Body of pancreas (tissue), 4 donors: Measurements from ENCODE around the gene CATSPERZ. TPM values are rescaled to one million over a fixed set of nuclear protein-coding genes. Genes with fewer than 3 reads are reported as not detected.

ENCODE experiments used
- ATAC-seq: fragments of 150-250 bp; one replicate; pipeline ENCODE4 v1.9.1; 2016
- DNase-seq, 4 donors: peaks; one replicate each; pipeline ENCODE4 v3.0.0-alpha.2; 2019
- H3K27ac ChIP-seq, 4 donors: fragments of 200-600 bp; sonication (generic); 1 replicate in 3 of 4; 2 replicates in 1 of 4; pipeline versions ENCODE4 v1.5.1 to v1.6.1; 2016 to 2019; ENCODE audit warnings: mild to moderate bottlenecking in 1 of 4, mixed read lengths in 1 of 4, moderate library complexity in 1 of 4
- H3K27me3 ChIP-seq, 2 donors: fragments of 200-600 bp; sonication (generic); one replicate each; pipeline ENCODE4 v1.6.0; 2016; ENCODE audit warnings: mild to moderate bottlenecking in 1 of 2
- H3K36me3 ChIP-seq, 2 donors: fragments of 200-600 bp; sonication (generic); replicated peaks in 1 of 2; 2 replicates each; pipeline ENCODE4 v1.5.1; 2016; ENCODE audit warnings: low read depth in 2 of 2; ENCODE audit not compliant: insufficient read depth in 1 of 2
- H3K4me1 ChIP-seq: fragments of 200-600 bp; sonication (generic); one replicate; pipeline ENCODE4 v1.6.0; 2016
- H3K4me3 ChIP-seq, 2 donors: fragments of 200-600 bp; sonication (generic); 1 replicate in 1 of 2; 2 replicates in 1 of 2; pipeline ENCODE4 v1.5.1; 2016 to 2019
- H3K9me3 ChIP-seq, 3 donors: fragments of 200-600 bp; sonication (generic); 1 replicate in 2 of 3; 2 replicates in 1 of 3; pipeline ENCODE4 v1.5.1; 2016
- POLR2A ChIP-seq, 3 donors: fragments of 450-650 bp; IDR thresholded peaks; one replicate each; pipeline ENCODE4 v1.6.1; 2016; ENCODE audit warnings: antibody characterized with exemption in 3 of 3, mild to moderate bottlenecking in 2 of 3
- WGBS, 2 donors: methylation state at CpG; one replicate each; pipeline ENCODE4 v1.1.5; 2017; 5-methylcytosine and 5-hydroxymethylcytosine counted together
- intact Hi-C: fragments of 100-400 bp; cut with DNase I; formaldehyde crosslinking; loops from one replicate; pipeline ENCODE4 v1.15.1; 2023
- total RNA-seq, 2 donors: library from RNA; depleted of rRNA; stranded (reverse); fragments of >200 nt; gene quantifications; one replicate each; pipeline ENCODE4 v1.1.0, GENCODE V29; 2016
- TF ChIP-seq, protein P1 (sequence below), 7 experiments: fragments of 450-650 bp in 4 of 7; fragments of 200-600 bp in 3 of 7; sonication (generic) in 3 of 7; IDR thresholded peaks; one replicate each; pipeline ENCODE4 v1.5.1; 2016 to 2019; ENCODE audit warnings: antibody characterized with exemption in 7 of 7

The CATSPERZ gene
- total RNA-seq, 2 donors from 2014 or later, result 2.3 TPM; not detected in 1

DNA sequence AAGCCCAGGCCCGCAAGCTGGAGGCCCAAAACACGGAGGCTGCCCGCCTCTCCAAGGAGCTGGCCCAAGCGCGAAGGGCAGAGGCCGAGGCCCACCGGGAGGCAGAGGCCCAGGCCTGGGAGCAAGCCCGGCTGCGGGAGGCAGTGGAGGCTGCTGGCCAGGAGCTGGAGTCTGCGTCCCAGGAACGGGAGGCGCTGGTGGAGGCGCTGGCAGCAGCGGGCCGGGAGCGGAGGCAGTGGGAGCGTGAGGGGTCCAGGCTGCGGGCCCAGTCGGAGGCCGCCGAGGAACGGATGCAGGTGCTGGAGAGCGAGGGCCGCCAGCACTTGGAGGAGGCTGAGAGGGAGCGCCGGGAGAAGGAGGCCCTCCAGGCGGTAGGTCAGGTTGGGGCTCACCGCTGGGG is 44.6 kb downstream of the CATSPERZ start:
- ATAC-seq (no peak), DNase-seq (no peak)
- Histone ChIP-seq H3K36me3 (no peaks in the 10 kb centered on the region), H3K4me3 (no peak overlapping the region), H3K27me3 (no peaks in the 10 kb centered on the region), H3K9me3 (no peaks in the 10 kb centered on the region), H3K27ac (no peak overlapping the region), H3K4me1 (peaks cover 11% of the 10 kb centered on the region)
- WGBS, 2 donors, result 88 to 90% methylated on average over 22 to 28 of the region's 28 CpGs
- intact Hi-C loops, result no loop called here
- TF ChIP-seq, protein P1, sequence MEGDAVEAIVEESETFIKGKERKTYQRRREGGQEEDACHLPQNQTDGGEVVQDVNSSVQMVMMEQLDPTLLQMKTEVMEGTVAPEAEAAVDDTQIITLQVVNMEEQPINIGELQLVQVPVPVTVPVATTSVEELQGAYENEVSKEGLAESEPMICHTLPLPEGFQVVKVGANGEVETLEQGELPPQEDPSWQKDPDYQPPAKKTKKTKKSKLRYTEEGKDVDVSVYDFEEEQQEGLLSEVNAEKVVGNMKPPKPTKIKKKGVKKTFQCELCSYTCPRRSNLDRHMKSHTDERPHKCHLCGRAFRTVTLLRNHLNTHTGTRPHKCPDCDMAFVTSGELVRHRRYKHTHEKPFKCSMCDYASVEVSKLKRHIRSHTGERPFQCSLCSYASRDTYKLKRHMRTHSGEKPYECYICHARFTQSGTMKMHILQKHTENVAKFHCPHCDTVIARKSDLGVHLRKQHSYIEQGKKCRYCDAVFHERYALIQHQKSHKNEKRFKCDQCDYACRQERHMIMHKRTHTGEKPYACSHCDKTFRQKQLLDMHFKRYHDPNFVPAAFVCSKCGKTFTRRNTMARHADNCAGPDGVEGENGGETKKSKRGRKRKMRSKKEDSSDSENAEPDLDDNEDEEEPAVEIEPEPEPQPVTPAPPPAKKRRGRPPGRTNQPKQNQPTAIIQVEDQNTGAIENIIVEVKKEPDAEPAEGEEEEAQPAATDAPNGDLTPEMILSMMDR (IDR thresholded peaks at IDR 0.05), result no peak
- TF ChIP-seq POLR2A (IDR thresholded peaks at IDR 0.05), result no peak

- Histone ChIP-seq H3K27ac (no peak overlapping the region), H3K9me3 (no peaks in the 10 kb centered on the region), H3K36me3 (no peaks in the 10 kb centered on the region), H3K4me3 (no peak overlapping the region), H3K27me3 (no peaks in the 10 kb centered on the region), H3K4me1 (peaks cover 5% of the 10 kb centered on the region)
- no peak for ATAC-seq
- no peak for DNase-seq
- WGBS, 2 donors, result 69 to 77% methylated on average over 12 of the region's 12 CpGs
- no peak for TF ChIP-seq POLR2A (IDR thresholded peaks at IDR 0.05)
- TF ChIP-seq, protein P1 (IDR thresholded peaks at IDR 0.05), result no peak
- intact Hi-C loops, result no loop called here
Measured at GRCh38 chr11:64347193-64347867, 47.2 kb downstream of the CATSPERZ start.

GRCh38 chr11:64348383-64349024 is 48.3 kb downstream of the CATSPERZ start:
- WGBS, 2 donors, result 78 to 88% methylated on average over 10 to 14 of the region's 14 CpGs
- Histone ChIP-seq H3K27ac (no peak overlapping the region), H3K4me3 (no peak overlapping the region), H3K9me3 (no peaks in the 10 kb centered on the region), H3K27me3 (no peaks in the 10 kb centered on the region), H3K4me1 (no peaks in the 10 kb centered on the region), H3K36me3 (no peaks in the 10 kb centered on the region)
- TF ChIP-seq POLR2A (IDR thresholded peaks at IDR 0.05), result no peak
- TF ChIP-seq, protein P1 (IDR thresholded peaks at IDR 0.05), result no peak
- ATAC-seq, result no peak
- no peak for DNase-seq
- intact Hi-C loops, result no loop called here

DNA sequence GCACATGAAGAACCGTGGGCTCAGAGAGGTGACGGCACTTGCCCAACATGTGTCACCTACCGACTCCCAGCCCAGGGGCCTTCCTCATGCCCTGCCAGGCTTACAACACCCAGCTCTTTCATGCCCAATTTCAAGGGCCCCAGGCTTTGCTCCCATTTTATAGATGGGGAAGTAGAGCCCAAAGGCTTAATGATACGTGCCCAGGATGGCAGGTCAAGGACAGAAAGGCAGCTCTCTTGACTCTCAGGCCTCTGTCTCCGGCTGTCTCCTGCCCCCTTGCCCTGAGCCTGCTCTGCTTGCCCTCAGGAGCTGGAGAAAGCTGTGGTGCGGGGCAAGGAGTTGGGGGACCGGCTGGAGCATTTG is 48.8 kb downstream of the CATSPERZ start:
- no peaks in the 10 kb centered on the region for H3K36me3 ChIP-seq
- H3K9me3 ChIP-seq, result no peaks in the 10 kb centered on the region
- H3K4me1 ChIP-seq, result no peaks in the 10 kb centered on the region
- TF ChIP-seq, protein P1 (IDR thresholded peaks at IDR 0.05), result no peak
- TF ChIP-seq POLR2A (IDR thresholded peaks at IDR 0.05), result no peak
- DNase-seq, result no peak
- 90% methylated on average over 6 to 7 of the region's 7 CpGs for WGBS, 2 donors
- intact Hi-C loops, result no loop called here
- ATAC-seq, result no peak
- H3K27me3 ChIP-seq, result no peaks in the 10 kb centered on the region
- no peak overlapping the region for H3K27ac ChIP-seq
- H3K4me3 ChIP-seq, result no peak overlapping the region

DNA sequence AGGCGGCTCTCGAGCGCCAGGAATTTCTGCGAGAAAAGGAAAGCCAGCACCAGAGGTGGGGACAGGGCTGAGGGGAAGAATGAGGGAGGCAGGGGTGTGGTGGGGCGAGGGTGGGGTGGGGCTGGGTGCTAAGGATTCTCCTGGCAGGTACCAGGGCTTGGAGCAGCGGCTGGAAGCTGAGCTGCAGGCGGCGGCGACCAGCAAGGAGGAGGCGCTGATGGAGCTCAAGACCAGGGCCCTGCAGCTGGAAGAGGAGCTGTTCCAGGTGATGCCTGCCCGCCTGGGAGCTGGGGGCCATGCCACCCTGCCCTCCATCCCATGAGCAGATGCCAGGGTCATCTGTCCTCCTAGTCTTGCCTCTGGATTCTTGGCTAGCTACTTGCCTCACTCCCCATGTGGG is 49.2 kb downstream of the CATSPERZ start:
- ATAC-seq (no peak), DNase-seq (no peak)
- Histone ChIP-seq H3K4me1 (no peaks in the 10 kb centered on the region), H3K27ac (no peak overlapping the region), H3K9me3 (no peaks in the 10 kb centered on the region), H3K36me3 (no peaks in the 10 kb centered on the region), H3K27me3 (no peaks in the 10 kb centered on the region), H3K4me3 (no peak overlapping the region)
- intact Hi-C loops, result no loop called here
- 80 to 94% methylated on average over 10 to 11 of the region's 11 CpGs for WGBS, 2 donors
- TF ChIP-seq POLR2A (IDR thresholded peaks at IDR 0.05), result no peak
- TF ChIP-seq, protein P1 (IDR thresholded peaks at IDR 0.05), result no peak
